K562 (cell line): Measurements from ENCODE around the gene UGT2B11. TPM values are rescaled to one million over a fixed set of nuclear protein-coding genes. Genes with fewer than 3 reads are reported as not detected.
A peak's percentile ranks its signal among the peaks of the same experiment; 100 is the strongest.

Experiments
- ARHGAP35 ChIP-seq: fragments of 450-650 bp; IDR thresholded peaks from 2 replicates; pipeline ENCODE4 v1.6.1; 2018; ENCODE audit not compliant: partially characterized antibody
- BCOR ChIP-seq: fragments of 450-650 bp; IDR thresholded peaks from 2 replicates; pipeline ENCODE4 v1.6.1; 2016
- CHD7 ChIP-seq: fragments of 200-600 bp; sonication (generic); IDR thresholded peaks from one replicate; pipeline ENCODE4 v1.6.1; 2012; ENCODE audit warnings: mild to moderate bottlenecking, low read depth, low read length, inconsistent platforms
- HDGF ChIP-seq: fragments of 450-650 bp; IDR thresholded peaks from 2 replicates; pipeline ENCODE4 v1.6.1; 2016
- KLF10 ChIP-seq: fragments of 250-450 bp; sonication (Bioruptor Pico); IDR thresholded peaks from 2 replicates; pipeline ENCODE4 v1.6.1; 2021; ENCODE audit warnings: matching md5 sums
- MYC ChIP-seq, 2 experiments: fragments of 250-450 bp in 1 of 2; sonication (Bioruptor Pico) in 1 of 2; IDR thresholded peaks; 2 replicates each; pipeline versions ENCODE4 v1.5.1 to v1.6.1; 2012 to 2021; ENCODE audit warnings: low read depth in 2 of 2, borderline replicate concordance in 1 of 2, improper control_type of control experiment in 1 of 2, low read length in 1 of 2, mild to moderate bottlenecking in 1 of 2, moderate library complexity in 1 of 2
- SMARCA5 ChIP-seq: fragments of 450-650 bp; IDR thresholded peaks from 2 replicates; pipeline ENCODE4 v1.6.1; 2016
- TCF3 ChIP-seq: sonication (generic); formaldehyde crosslinking; IDR thresholded peaks from 2 replicates; pipeline ENCODE4 v1.4.0; 2020; ENCODE audit warnings: mild to moderate bottlenecking, missing genetic modification reagents
- TOE1 ChIP-seq, 2 experiments: fragments of 450-650 bp in 1 of 2; sonication (generic) in 1 of 2; formaldehyde crosslinking in 1 of 2; IDR thresholded peaks; 2 replicates each; pipeline versions ENCODE4 v1.7.1 to v1.8.0; 2016 to 2022; ENCODE audit warnings: borderline replicate concordance in 2 of 2, mild to moderate bottlenecking in 2 of 2, antibody characterized with exemption in 1 of 2, inconsistent platforms in 1 of 2, low read depth in 1 of 2, missing genetic modification reagents in 1 of 2, moderate library complexity in 1 of 2
- ZKSCAN1 ChIP-seq: fragments of 150-350 bp; IDR thresholded peaks from 2 replicates; pipeline ENCODE4 v1.6.1; 2016; ENCODE audit warnings: low read depth, low read length
- polyA plus RNA-seq, 8 experiments: library from polyadenylated mRNA; depleted of rRNA in 4 of 8; stranded (reverse) in 5 of 8; unstranded in 3 of 8; fragments of >200 nt; fragmentation: Nextera tagmentation in 2 of 8; fragmentation: Illumina TruSeq in 1 of 8; extraction: Ambion mirVana in 2 of 8; extraction: Trizol in 1 of 8; gene quantifications; 2 replicates each; pipeline versions ENCODE4 v1.2.1 to v1.2.3, GENCODE V29; 2011 to 2014; ENCODE audit warnings: inconsistent platforms in 1 of 8, missing spikeins in 1 of 8
- total RNA-seq, 7 experiments: library from RNA; depleted of rRNA in 6 of 7; stranded (reverse); fragments of >200 nt in 6 of 7; fragmentation: Illumina TruSeq in 2 of 7; extraction: Trizol in 2 of 7; gene quantifications; 2 replicates each; pipeline versions ENCODE4 v1.2.1 to v1.2.3, GENCODE V29; 2011 to 2021; ENCODE audit warnings: low replicate concordance in 1 of 7
- TF ChIP-seq, protein P1 (sequence below): fragments of 250-450 bp; sonication (Bioruptor Pico); IDR thresholded peaks from 2 replicates; pipeline ENCODE4 v1.4.0; 2020; ENCODE audit warnings: mild to moderate bottlenecking, moderate library complexity
- TF ChIP-seq, protein P2 (sequence below): fragments of 450-650 bp; formaldehyde crosslinking; IDR thresholded peaks from 2 replicates; pipeline ENCODE4 v1.4.0; 2022; ENCODE audit warnings: missing genetic modification characterization

Gene UGT2B11
- total and polyA plus RNA-seq, 9 of the 15 experiments (the other 6 are each of a cell fraction or from before 2014, with no cell fraction given) = 0.06 TPM; not detected in 8

DNA sequence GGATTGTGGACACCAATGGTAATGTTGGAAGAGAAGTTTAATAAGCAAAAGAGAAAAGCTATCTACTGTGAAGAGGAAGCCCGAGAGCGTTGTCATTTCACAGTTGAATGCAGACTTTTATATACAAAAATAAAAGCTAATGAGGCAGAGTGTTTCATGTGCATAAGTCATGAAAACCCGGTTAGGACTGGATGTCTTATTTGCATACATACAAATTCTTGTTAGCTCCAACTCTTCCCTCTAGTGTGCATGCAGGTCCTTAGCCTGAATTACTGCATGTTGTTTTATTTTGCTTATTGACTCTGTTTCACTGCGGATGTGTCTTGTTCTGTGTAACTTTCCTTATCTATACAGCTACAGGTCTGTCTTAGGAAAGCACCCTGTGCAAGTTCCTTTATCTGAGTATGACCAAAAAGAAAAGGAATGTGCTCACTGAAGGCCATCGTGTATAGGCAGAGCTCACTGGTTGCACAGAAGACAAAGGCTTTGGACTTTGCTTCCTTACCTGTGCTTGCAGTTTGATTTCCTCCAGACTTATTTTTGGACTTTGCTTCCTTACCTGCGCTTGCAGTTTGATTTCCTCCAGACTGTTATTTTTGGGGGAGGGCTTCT, 25.1 kb upstream of the UGT2B11 start (continued):
- no peak for TF ChIP-seq MYC (IDR thresholded peaks at IDR 0.05; ENCODE audit: low read depth, low read length)
- TF ChIP-seq MYC (CRISPR knock-in tag; IDR thresholded peaks at IDR 0.05; ENCODE audit: borderline replicate concordance, low read depth) = no peak
- no peak for TF ChIP-seq ZKSCAN1
- TF ChIP-seq, protein P1, sequence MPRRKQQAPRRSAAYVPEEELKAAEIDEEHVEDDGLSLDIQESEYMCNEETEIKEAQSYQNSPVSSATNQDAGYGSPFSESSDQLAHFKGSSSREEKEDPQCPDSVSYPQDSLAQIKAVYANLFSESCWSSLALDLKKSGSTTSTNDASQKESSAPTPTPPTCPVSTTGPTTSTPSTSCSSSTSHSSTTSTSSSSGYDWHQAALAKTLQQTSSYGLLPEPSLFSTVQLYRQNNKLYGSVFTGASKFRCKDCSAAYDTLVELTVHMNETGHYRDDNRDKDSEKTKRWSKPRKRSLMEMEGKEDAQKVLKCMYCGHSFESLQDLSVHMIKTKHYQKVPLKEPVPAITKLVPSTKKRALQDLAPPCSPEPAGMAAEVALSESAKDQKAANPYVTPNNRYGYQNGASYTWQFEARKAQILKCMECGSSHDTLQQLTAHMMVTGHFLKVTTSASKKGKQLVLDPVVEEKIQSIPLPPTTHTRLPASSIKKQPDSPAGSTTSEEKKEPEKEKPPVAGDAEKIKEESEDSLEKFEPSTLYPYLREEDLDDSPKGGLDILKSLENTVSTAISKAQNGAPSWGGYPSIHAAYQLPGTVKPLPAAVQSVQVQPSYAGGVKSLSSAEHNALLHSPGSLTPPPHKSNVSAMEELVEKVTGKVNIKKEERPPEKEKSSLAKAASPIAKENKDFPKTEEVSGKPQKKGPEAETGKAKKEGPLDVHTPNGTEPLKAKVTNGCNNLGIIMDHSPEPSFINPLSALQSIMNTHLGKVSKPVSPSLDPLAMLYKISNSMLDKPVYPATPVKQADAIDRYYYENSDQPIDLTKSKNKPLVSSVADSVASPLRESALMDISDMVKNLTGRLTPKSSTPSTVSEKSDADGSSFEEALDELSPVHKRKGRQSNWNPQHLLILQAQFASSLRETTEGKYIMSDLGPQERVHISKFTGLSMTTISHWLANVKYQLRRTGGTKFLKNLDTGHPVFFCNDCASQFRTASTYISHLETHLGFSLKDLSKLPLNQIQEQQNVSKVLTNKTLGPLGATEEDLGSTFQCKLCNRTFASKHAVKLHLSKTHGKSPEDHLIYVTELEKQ (CRISPR knock-in tag) = no peak
- TF ChIP-seq HDGF = no peak
- no peak for TF ChIP-seq TOE1 (IDR thresholded peaks at IDR 0.05; ENCODE audit: borderline replicate concordance)
- no peak for TF ChIP-seq TOE1 (CRISPR knock-in tag; IDR thresholded peaks at IDR 0.05; ENCODE audit: borderline replicate concordance, low read depth)
- no peak for TF ChIP-seq ARHGAP35
- no peak for TF ChIP-seq SMARCA5
- TF ChIP-seq, protein P2, sequence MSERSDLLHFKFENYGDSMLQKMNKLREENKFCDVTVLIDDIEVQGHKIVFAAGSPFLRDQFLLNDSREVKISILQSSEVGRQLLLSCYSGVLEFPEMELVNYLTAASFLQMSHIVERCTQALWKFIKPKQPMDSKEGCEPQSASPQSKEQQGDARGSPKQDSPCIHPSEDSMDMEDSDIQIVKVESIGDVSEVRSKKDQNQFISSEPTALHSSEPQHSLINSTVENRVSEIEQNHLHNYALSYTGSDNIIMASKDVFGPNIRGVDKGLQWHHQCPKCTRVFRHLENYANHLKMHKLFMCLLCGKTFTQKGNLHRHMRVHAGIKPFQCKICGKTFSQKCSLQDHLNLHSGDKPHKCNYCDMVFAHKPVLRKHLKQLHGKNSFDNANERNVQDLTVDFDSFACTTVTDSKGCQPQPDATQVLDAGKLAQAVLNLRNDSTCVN (CRISPR knock-in tag) = no peak
- TF ChIP-seq KLF10 (CRISPR knock-in tag) = no peak
- no peak for TF ChIP-seq CHD7
- TF ChIP-seq BCOR = no peak
- peak; percentile 93 for TF ChIP-seq TCF3 (CRISPR knock-in tag)
